ENCODE measurements around the gene VPS13A. TPM values are rescaled to one million over a fixed set of nuclear protein-coding genes. Genes with fewer than 3 reads are reported as not detected.

Gene VPS13A
- total and polyA plus RNA-seq, 8 donors = 7.4 to 19.1 (median 15.6) TPM

DNA sequence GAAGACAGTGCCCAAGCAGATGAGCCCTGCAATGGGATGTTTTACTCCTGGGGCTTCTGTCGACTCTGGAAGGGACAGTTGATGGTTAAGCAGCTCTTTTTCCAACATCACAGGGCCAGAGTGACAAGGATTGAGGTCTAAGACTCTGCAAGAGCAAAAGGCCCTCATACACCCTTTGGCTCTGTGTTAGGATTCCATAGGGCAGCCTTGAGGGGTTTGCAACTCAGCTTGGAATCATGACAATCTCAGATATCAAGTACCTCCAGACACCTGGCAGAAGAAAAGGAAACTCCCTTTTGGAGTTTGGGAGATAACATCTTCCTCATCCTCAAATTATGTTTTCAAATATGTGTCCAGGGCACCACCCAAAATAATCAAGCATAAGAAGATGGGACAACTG, 265.1 kb downstream of the VPS13A start:
- Histone ChIP-seq H3K27ac (no peak overlapping the region), H3K27me3 (no peaks in the 10 kb centered on the region), H3K9me3 (no peaks in the 10 kb centered on the region), H3K4me1 (peaks cover 0 to 11% (median 8%) of the 10 kb centered on the region in 3 donors), H3K36me3 (no peaks in the 10 kb centered on the region), H3K4me3 (no peak overlapping the region)
- DNase-seq (no peak), FAIRE-seq (no peak), ATAC-seq (no peak)
- intact Hi-C loops (cut with DNase I) = no loop called here
- TF ChIP-seq, protein P1, sequence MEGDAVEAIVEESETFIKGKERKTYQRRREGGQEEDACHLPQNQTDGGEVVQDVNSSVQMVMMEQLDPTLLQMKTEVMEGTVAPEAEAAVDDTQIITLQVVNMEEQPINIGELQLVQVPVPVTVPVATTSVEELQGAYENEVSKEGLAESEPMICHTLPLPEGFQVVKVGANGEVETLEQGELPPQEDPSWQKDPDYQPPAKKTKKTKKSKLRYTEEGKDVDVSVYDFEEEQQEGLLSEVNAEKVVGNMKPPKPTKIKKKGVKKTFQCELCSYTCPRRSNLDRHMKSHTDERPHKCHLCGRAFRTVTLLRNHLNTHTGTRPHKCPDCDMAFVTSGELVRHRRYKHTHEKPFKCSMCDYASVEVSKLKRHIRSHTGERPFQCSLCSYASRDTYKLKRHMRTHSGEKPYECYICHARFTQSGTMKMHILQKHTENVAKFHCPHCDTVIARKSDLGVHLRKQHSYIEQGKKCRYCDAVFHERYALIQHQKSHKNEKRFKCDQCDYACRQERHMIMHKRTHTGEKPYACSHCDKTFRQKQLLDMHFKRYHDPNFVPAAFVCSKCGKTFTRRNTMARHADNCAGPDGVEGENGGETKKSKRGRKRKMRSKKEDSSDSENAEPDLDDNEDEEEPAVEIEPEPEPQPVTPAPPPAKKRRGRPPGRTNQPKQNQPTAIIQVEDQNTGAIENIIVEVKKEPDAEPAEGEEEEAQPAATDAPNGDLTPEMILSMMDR (IDR thresholded peaks at IDR 0.05) = no peak
- WGBS, 2 donors = 84 to 96% methylated on average over 1 of the region's 1 CpG

DNA sequence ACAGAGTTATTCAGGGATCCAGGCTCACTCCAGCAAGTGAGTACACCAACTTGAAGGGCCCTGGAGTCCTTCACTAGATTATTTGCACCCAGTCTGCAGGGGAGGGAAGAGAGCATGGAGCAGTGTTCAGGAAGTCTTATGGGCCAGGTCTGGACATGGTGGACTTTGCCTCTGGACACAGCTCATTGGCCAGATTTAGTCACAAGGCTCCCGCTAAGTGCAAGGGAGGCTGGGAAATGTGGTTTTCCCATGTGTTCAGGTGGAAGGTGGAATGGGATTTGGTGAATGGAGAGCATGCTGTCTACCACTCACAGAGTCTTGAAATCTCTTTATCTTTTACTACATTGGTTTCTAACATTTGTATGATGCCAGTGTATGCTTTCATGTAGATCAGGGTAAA, 270.3 kb downstream of the VPS13A start:
- Histone ChIP-seq H3K36me3 (no peaks in the 10 kb centered on the region), H3K4me1 (peaks cover 0 to 7% (median 0%) of the 10 kb centered on the region in 3 donors), H3K27ac (no peak overlapping the region), H3K4me3 (no peak overlapping the region), H3K27me3 (no peaks in the 10 kb centered on the region), H3K9me3 (no peaks in the 10 kb centered on the region)
- TF ChIP-seq, protein P1 (IDR thresholded peaks at IDR 0.05) = no peak
- WGBS, 2 donors = 93 to 100% methylated on average over 1 of the region's 1 CpG
- no peak for ATAC-seq
- no peak for FAIRE-seq
- intact Hi-C loops (cut with DNase I) = no loop called here
- DNase-seq = no peak

DNA sequence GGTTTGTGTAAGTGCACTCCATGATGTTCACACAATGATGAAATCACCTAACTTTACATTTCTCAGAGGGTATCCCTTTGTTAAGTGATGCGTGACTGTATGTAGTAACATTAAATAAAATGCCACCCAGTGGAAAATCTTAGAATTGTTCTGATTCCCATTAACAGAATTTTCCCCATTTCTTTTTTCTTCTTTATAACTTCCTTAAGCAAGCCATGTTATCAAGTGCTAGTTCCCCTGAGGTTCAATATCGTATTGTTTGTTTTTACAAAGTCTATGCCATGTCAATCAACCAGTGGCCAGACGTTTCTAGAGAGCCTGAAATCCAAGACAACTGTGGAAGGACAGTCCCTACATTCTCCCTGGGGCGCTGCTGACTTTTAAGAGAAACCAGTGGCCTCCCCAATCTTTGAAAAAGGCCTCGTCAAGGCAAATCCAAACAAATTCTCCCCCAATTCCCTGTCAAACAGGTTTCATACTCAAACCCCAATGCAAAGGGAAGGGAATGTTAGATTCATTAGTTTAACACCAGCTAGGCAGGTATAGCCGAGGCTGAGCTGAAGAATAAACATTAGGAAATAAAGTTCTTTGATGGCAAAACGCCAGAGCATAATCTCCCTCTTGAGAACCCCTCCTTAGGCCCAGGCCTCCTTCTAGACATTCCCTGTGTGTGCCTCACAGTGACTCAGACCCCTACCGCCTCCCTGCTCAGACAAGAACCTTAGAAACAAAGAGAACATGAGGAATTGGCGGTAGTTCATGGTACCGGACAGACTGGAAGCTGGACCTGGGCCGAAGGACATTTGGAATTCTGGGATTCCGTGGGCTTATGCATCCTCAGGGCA, 272.1 kb downstream of the VPS13A start:
- H3K4me1 ChIP-seq = peaks cover 0 to 7% (median 0%) of the 10 kb centered on the region in 3 donors
- H3K27ac ChIP-seq = no peak overlapping the region
- H3K27me3 ChIP-seq = no peaks in the 10 kb centered on the region
- WGBS, 2 donors = 63 to 68% methylated on average over 12 of the region's 12 CpGs
- intact Hi-C loops (cut with DNase I) = no loop called here
- H3K4me3 ChIP-seq = no peak overlapping the region
- no peak for FAIRE-seq
- no peaks in the 10 kb centered on the region for H3K36me3 ChIP-seq
- no peaks in the 10 kb centered on the region for H3K9me3 ChIP-seq
- no peak for DNase-seq
- peak; percentile 54 to 80 (median 69) for ATAC-seq
- TF ChIP-seq, protein P1 (IDR thresholded peaks at IDR 0.05) = no peak

DNA sequence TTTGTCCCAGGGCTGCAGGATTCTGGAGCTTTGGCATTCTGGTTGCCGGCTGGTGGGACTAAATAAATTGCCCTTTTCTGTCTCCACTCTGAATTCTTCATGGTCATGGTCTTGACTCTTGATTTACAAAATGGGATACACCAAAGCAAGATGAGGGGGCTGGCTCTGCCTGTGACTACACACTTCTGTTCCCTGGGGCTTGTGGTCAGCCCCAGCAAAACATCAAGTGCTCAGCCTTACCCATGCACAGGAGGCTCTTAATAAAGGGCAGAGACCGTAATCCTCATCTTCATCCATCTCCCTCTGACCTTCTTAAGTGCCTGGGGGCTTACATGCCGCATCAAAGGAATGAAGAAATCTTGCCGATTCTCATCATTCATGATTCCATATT, 272.7 kb downstream of the VPS13A start:
- WGBS, 2 donors = 96 to 97% methylated on average over 4 of the region's 4 CpGs
- FAIRE-seq = no peak
- H3K4me3 ChIP-seq = no peak overlapping the region
- H3K9me3 ChIP-seq = no peaks in the 10 kb centered on the region
- intact Hi-C loops (cut with DNase I) = no loop called here
- ATAC-seq = no peak
- peaks cover 0 to 7% (median 0%) of the 10 kb centered on the region in 3 donors for H3K4me1 ChIP-seq
- H3K27me3 ChIP-seq = no peaks in the 10 kb centered on the region
- TF ChIP-seq, protein P1 (IDR thresholded peaks at IDR 0.05) = no peak
- no peak overlapping the region for H3K27ac ChIP-seq
- no peaks in the 10 kb centered on the region for H3K36me3 ChIP-seq
- DNase-seq = no peak

DNA sequence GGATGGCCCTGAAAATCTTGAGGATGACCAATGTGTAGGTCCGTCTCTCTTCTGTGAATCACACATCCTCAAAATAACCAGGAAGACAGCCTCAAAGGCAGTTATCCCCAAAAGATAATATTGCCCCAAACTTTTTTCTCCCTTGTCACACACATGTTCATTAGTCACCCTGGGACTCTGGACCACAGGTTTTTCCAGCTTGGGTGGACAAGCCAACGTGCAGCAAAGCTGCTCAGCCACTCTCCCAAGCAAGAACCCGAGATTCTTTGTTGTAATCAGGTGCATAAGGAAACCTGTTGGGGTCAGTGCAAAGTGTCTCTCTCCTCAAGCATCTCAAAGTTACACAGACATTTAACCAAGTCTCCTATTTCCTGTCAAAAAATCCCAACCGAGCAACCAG, 274.2 kb downstream of the VPS13A start:
- FAIRE-seq (no peak), ATAC-seq (no peak), DNase-seq (no peak)
- Histone ChIP-seq H3K9me3 (no peaks in the 10 kb centered on the region), H3K4me1 (peaks cover 0 to 7% (median 0%) of the 10 kb centered on the region in 3 donors), H3K4me3 (no peak overlapping the region), H3K27me3 (no peaks in the 10 kb centered on the region), H3K27ac (no peak overlapping the region), H3K36me3 (no peaks in the 10 kb centered on the region)
- intact Hi-C loops (cut with DNase I) = no loop called here
- TF ChIP-seq, protein P1 (IDR thresholded peaks at IDR 0.05) = no peak
- WGBS, 2 donors = 79 to 87% methylated on average over 4 of the region's 4 CpGs

Data from pancreas (tissue), 10 donors.